Vagina (tissue), 2 donors: ENCODE data around the gene SF3B6.

ENCODE experiments used
- POLR2AphosphoS5 ChIP-seq, 2 donors: sonication (generic); formaldehyde crosslinking; IDR thresholded peaks; one replicate each; pipeline ENCODE4 v1.9.0; 2017; ENCODE audit warnings: antibody characterized with exemption in 2 of 2, mild to moderate bottlenecking in 2 of 2, low read depth in 1 of 2; ENCODE audit not compliant: insufficient read depth in 1 of 2
- TF ChIP-seq, protein P1 (sequence below), 3 experiments: fragments of 450-650 bp in 2 of 3; fragments of 200-600 bp in 1 of 3; sonication (generic) in 1 of 3; IDR thresholded peaks; one replicate each; pipeline ENCODE4 v1.5.1; 2017 to 2019; ENCODE audit warnings: antibody characterized with exemption in 3 of 3, mild to moderate bottlenecking in 2 of 3, moderate library complexity in 2 of 3

DNA sequence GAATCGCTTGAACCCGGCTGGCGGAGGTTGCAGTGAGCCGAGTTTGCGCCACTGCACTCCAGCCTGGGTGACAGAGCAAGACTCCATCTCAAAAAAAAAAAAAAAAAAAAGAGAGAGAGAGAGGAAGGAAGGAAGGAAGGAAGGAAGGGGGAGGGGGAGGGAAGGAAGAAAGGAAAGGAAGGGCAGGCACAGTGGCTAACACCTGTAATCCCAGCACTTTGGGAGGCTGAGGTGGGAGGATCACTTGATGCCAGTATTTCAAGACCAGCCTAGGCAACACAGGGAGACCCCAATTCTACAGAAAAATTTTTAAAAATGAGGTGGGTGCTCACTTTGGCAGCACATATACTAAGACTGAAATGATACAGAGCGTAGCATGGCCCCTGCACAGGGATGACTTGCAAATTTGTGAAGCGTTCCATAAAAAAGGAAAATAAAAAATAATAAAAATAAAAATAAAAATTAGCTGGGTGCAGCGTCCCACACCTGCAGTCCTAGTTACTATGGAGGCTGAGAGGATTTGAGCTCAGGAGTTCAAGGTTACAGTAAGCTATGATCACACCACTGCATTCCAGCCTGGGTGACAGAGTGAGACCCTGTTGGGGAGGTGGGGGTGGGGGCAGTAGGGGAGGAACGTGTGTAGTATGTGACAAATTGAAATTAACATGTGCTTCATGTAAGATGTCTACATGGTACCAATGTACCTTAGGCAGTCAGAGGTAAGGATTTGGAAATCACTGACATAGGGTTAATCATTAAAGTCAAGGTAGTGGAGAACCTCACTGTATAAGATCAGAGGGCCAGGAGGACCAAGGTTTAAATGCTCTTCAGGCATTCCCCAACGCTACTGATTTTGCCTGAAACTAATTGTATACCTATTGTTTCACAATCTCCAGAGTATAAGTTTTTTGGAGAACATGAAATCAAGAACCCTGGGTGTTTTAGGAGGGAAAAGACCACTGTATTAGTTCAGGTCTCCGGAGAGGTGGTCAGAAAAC is 30.3 kb downstream of the SF3B6 start:
- TF ChIP-seq, protein P1, sequence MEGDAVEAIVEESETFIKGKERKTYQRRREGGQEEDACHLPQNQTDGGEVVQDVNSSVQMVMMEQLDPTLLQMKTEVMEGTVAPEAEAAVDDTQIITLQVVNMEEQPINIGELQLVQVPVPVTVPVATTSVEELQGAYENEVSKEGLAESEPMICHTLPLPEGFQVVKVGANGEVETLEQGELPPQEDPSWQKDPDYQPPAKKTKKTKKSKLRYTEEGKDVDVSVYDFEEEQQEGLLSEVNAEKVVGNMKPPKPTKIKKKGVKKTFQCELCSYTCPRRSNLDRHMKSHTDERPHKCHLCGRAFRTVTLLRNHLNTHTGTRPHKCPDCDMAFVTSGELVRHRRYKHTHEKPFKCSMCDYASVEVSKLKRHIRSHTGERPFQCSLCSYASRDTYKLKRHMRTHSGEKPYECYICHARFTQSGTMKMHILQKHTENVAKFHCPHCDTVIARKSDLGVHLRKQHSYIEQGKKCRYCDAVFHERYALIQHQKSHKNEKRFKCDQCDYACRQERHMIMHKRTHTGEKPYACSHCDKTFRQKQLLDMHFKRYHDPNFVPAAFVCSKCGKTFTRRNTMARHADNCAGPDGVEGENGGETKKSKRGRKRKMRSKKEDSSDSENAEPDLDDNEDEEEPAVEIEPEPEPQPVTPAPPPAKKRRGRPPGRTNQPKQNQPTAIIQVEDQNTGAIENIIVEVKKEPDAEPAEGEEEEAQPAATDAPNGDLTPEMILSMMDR (IDR thresholded peaks at IDR 0.05), result no peak
- no peak for TF ChIP-seq POLR2AphosphoS5 (IDR thresholded peaks at IDR 0.05; ENCODE audit: insufficient read depth in 1 of 2, low read depth in 1 of 2)
